OCI-LY3 (cell line): Measurements from ENCODE around the gene SLC25A29.
A peak's percentile ranks its signal among the peaks of the same experiment; 100 is the strongest.
"Not testable (repeated sequence)": the region's sequence is repeated elsewhere in the genome, so short reads cannot be mapped to it uniquely, and the experiment has no call there.

Source experiments
- H2AFZ ChIP-seq: fragments of 200-600, 300-600 bp; shearing (Covaris generic); 2 replicates; pipeline ENCODE4 v1.6.0; 2014; ENCODE audit warnings: antibody characterized with exemption, low read depth, low read length
- H3K27ac ChIP-seq: fragments of 200-600, 300-600 bp; sonication (generic); 2 replicates; pipeline ENCODE4 v1.5.1; 2014; ENCODE audit warnings: mild to moderate bottlenecking, low read length, moderate library complexity, mixed read lengths
- H3K27me3 ChIP-seq: fragments of 200-600, 300-600 bp; sonication (generic); 2 replicates; pipeline ENCODE4 v1.6.1; 2014; ENCODE audit warnings: low read depth, low read length, mixed read lengths
- H3K36me3 ChIP-seq: fragments of 200-600, 300-600 bp; sonication (generic); replicated peaks from 2 replicates; pipeline ENCODE3; 2014; ENCODE audit warnings: low read depth, low read length, mixed read lengths
- H3K4me1 ChIP-seq: fragments of 300-600, 200-600 bp; sonication (generic); 2 replicates; pipeline ENCODE4 v1.6.1; 2014; ENCODE audit warnings: low read length, mixed read lengths
- H3K4me2 ChIP-seq: fragments of 200-600, 300-600 bp; sonication (generic); 2 replicates; pipeline ENCODE4 v1.6.1; 2014; ENCODE audit warnings: low read length, mixed read lengths
- H3K4me3 ChIP-seq: fragments of 300-600, 200-600 bp; sonication (generic); 2 replicates; pipeline ENCODE4 v1.5.1; 2014; ENCODE audit warnings: antibody characterized with exemption, mild to moderate bottlenecking, low read length, moderate library complexity
- H3K79me2 ChIP-seq: fragments of 300-600, 200-600 bp; shearing (Covaris generic); 2 replicates; pipeline ENCODE4 v1.6.1; 2014; ENCODE audit warnings: mild to moderate bottlenecking, low read length, mixed read lengths
- H3K9ac ChIP-seq: fragments of 300-600, 200-600 bp; shearing (Covaris generic); 2 replicates; pipeline ENCODE4 v1.6.0; 2014; ENCODE audit warnings: mild to moderate bottlenecking, low read length, moderate library complexity
- H3K9me3 ChIP-seq: fragments of 200-600, 300-600 bp; shearing (Covaris generic); 2 replicates; pipeline ENCODE4 v1.6.1; 2014; ENCODE audit warnings: low read length, mixed read lengths; ENCODE audit not compliant: insufficient read depth
- H4K20me1 ChIP-seq: fragments of 200-600, 300-600 bp; sonication (generic); 2 replicates; pipeline ENCODE4 v1.6.1; 2016; ENCODE audit warnings: low read length, mixed read lengths; ENCODE audit not compliant: insufficient read depth
- EZH2phosphoT487 ChIP-seq: fragments of 200-600 bp; shearing (Covaris generic); IDR thresholded peaks from 2 replicates; pipeline ENCODE4 v1.6.1; 2018; ENCODE audit warnings: antibody characterized with exemption, mixed run types, low read depth
- TF ChIP-seq, protein P1 (sequence below): fragments of 200-600, 300-600 bp; sonication (generic); IDR thresholded peaks from 2 replicates; pipeline ENCODE4 v1.5.1; 2014; ENCODE audit warnings: antibody characterized with exemption, low read length, low read depth

The SLC25A29 gene

DNA sequence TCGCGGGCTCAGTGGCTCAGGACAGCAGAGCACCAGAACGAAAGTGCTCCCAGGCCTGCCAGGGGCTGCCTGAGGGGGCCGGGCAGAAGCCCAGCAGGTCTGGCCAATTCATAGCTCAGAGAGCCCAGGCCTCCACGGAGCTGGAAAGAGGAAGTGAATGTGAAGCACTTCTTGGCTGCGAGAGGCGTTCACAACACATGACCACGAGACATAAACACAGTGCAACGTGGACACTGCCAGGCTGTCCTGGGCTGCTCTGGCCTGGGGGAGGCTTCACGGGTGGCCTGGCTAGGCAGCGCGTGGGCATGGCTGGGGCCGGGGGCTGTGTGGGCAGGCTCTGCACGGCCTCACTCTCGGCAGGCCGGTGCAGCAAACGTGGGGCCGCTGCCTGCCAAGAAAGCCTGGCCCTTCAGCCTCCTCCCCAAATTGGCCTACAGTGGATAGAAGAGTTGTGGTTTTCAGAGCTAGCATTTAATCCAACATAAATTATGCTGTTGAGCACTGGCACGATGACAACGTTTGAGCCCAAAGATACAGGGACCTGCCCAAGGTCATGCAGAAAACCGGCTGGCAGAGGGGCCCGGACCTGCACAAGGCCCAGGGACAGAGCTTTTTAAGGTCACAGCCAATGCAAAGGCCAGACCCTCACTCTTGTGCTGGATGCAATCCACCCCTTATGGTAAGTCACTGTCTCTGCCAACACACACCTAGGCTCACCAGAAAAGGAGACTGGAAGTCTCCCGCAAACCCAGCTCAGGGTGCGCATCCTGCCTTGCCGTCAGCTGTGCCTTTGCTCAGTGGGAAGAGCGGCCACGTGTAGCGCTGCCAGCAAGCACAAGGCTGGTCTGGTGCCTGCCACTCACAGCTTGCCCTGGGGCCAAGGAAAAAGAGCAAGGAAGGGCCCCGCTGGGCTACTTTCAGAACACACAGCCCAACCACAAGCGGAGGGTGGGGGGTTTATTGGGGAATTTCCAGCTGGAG lies 8.6 kb downstream of the SLC25A29 start:
- TF ChIP-seq EZH2phosphoT487, result no peak
- TF ChIP-seq, protein P1, sequence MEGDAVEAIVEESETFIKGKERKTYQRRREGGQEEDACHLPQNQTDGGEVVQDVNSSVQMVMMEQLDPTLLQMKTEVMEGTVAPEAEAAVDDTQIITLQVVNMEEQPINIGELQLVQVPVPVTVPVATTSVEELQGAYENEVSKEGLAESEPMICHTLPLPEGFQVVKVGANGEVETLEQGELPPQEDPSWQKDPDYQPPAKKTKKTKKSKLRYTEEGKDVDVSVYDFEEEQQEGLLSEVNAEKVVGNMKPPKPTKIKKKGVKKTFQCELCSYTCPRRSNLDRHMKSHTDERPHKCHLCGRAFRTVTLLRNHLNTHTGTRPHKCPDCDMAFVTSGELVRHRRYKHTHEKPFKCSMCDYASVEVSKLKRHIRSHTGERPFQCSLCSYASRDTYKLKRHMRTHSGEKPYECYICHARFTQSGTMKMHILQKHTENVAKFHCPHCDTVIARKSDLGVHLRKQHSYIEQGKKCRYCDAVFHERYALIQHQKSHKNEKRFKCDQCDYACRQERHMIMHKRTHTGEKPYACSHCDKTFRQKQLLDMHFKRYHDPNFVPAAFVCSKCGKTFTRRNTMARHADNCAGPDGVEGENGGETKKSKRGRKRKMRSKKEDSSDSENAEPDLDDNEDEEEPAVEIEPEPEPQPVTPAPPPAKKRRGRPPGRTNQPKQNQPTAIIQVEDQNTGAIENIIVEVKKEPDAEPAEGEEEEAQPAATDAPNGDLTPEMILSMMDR, result no peak
- H3K9me3 ChIP-seq, result no peaks in the 10 kb centered on the region
- peaks cover 18% of the 10 kb centered on the region for H3K4me1 ChIP-seq
- no peak overlapping the region for H3K27ac ChIP-seq
- H3K27me3 ChIP-seq, result no peaks in the 10 kb centered on the region
- peak overlapping the region; percentile 11; the same call in 1 of the 2 replicates for H3K9ac ChIP-seq
- peak overlapping the region; percentile 17; the same call in 1 of the 2 replicates for H3K4me3 ChIP-seq
- peak overlapping the region; percentile 62 for H3K4me2 ChIP-seq
- peak overlapping the region; percentile 17; the same call in 1 of the 2 replicates for H2AFZ ChIP-seq
- H4K20me1 ChIP-seq, result no peaks in the 10 kb centered on the region
- no peaks in the 10 kb centered on the region for H3K36me3 ChIP-seq
- H3K79me2 ChIP-seq, result no peaks in the 10 kb centered on the region

- not testable (repeated sequence) for H3K4me3 ChIP-seq, H3K36me3 ChIP-seq, H4K20me1 ChIP-seq, H2AFZ ChIP-seq, H3K27ac ChIP-seq, H3K9me3 ChIP-seq, H3K79me2 ChIP-seq, H3K27me3 ChIP-seq
- peak overlapping the region; percentile 62 for H3K4me2 ChIP-seq
- H3K9ac ChIP-seq, result peak overlapping the region; percentile 11; the same call in 1 of the 2 replicates
- H3K4me1 ChIP-seq, result peaks cover 18% of the 10 kb centered on the region
Measured at GRCh38 chr14:100296729-100297128, 9.5 kb downstream of the SLC25A29 start.

DNA sequence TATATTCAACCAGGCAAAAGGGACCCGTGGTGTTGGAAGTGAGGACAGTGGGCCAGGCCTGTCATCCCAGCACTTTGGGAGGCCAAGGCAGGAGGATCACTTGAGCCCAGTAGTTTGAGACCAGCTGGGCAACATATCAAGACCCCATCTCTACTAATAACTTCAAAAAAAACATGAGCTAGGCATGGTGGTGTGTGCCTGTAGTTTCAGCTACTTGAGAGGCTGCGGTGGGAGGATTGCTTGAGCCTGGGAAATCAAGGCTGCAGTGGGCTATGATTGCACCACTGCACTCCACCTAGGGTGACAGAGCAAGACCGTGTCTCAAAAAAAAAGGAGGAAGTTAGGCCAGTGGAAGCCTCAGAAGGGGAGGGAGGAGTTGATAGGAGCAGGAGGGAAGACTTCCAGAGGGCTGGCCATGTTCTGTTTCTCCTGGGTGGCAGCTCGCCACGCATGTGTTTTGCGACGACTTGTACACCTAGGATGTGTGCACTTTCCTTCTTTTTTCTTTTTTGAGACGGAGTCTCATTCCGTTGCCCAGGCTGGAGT lies 10.1 kb downstream of the SLC25A29 start:
- Histone ChIP-seq H3K27ac (no peak overlapping the region), H3K27me3 (no peaks in the 10 kb centered on the region), H2AFZ (no peak overlapping the region), H3K36me3 (no peaks in the 10 kb centered on the region), H3K9me3 (no peaks in the 10 kb centered on the region), H3K9ac (no peak overlapping the region), H3K4me1 (peaks cover 18% of the 10 kb centered on the region), H3K4me2 (no peak overlapping the region), H3K4me3 (no peak overlapping the region), H4K20me1 (no peaks in the 10 kb centered on the region), H3K79me2 (no peaks in the 10 kb centered on the region)
- TF ChIP-seq, protein P1, result no peak
- TF ChIP-seq EZH2phosphoT487, result no peak

DNA sequence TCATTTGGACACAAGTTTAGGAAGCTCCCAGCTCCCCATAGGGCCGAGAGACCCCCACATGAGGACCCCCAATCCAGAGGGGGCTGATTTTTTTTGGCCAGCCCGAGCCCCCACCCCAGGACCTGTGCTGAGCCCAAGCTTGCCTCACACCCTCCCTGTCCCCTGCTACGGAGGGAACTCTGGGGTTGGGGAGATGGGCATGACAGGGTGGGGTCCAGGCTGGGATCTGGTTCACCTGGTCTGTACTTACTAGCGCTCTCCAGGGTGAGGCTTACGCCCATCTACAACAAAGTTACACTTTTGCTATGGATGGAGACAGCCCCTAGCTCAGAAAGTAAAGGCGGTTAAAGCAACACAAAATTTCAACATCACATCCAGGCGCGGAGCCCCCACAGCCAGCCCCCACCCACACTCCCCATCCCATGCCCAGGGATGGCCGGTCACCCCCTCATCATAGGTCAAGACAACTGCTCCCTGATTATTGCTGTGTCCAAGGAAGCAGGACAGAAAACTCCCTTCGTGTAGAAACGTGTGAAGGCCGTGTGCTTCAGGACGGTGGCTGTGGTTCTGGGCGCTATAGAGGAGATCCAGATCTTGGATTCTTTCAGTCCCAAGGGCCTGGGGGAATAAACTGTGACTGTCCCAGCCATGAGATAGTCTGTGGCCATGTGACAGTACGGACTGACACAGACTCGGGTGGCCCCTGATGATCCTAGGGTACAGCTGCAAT lies 10.7 kb downstream of the SLC25A29 start:
- H3K4me2 ChIP-seq, result no peak overlapping the region
- H4K20me1 ChIP-seq, result no peaks in the 10 kb centered on the region
- no peaks in the 10 kb centered on the region for H3K27me3 ChIP-seq
- TF ChIP-seq EZH2phosphoT487, result no peak
- TF ChIP-seq, protein P1, result no peak
- H3K4me3 ChIP-seq, result no peak overlapping the region
- no peak overlapping the region for H3K27ac ChIP-seq
- H3K79me2 ChIP-seq, result no peaks in the 10 kb centered on the region
- no peaks in the 10 kb centered on the region for H3K9me3 ChIP-seq
- H3K9ac ChIP-seq, result no peak overlapping the region
- H3K36me3 ChIP-seq, result no peaks in the 10 kb centered on the region
- H3K4me1 ChIP-seq, result peaks cover 18% of the 10 kb centered on the region
- no peak overlapping the region for H2AFZ ChIP-seq
